ENCODE results near the gene CD300LF.

DNA sequence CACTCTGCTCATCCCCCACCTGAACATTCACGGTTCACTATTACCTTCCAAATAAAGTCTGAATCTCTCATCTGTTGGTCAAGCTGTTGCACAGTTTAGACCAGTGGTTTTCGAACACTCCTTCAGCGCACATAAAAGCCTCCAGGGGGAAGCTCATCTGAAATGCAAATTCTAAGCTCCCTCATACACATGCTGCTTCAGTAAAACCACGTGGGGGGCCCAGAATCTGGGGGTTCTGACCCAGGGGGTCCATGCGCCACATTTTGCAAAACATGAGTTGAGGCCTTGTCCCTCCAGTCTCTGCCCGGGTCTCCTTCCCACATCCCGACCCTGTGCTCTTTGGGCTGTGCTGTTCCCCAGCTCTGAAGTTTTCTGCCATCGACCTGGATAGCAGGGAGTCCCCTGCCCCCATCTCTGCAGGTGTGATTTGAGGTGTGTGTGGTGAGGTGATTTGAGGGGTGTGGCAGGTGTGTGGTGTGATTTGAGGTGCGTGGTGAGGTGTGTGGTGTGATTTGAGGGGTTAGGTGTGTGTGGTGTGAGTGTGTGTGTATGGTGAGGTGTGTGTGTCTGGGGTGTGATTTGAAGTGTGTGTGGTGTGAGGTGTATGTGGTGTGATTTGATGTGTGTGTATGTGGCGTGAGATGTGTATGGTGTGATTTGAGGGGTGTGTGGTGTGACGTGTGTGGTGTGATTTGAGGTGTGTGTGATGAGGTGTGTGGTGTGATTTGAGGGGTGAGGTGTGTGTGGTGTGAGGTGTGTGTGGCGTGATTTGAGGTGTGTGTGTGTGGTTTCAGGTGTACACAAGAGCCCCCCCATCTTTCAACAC lies 19.5 kb upstream of the CD300LF start:
- TF ChIP-seq EZH2phosphoT487 (conservative IDR thresholded peaks at IDR 0.05; ENCODE audit: low read length): no peak
- TF ChIP-seq, protein P1, sequence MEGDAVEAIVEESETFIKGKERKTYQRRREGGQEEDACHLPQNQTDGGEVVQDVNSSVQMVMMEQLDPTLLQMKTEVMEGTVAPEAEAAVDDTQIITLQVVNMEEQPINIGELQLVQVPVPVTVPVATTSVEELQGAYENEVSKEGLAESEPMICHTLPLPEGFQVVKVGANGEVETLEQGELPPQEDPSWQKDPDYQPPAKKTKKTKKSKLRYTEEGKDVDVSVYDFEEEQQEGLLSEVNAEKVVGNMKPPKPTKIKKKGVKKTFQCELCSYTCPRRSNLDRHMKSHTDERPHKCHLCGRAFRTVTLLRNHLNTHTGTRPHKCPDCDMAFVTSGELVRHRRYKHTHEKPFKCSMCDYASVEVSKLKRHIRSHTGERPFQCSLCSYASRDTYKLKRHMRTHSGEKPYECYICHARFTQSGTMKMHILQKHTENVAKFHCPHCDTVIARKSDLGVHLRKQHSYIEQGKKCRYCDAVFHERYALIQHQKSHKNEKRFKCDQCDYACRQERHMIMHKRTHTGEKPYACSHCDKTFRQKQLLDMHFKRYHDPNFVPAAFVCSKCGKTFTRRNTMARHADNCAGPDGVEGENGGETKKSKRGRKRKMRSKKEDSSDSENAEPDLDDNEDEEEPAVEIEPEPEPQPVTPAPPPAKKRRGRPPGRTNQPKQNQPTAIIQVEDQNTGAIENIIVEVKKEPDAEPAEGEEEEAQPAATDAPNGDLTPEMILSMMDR (IDR thresholded peaks at IDR 0.05; ENCODE audit: insufficient read depth, low read length, poor library complexity, severe bottlenecking): no peak

All from SU-DHL-6 (cell line).